ENCODE data around the gene HRK.

HRK gene

DNA sequence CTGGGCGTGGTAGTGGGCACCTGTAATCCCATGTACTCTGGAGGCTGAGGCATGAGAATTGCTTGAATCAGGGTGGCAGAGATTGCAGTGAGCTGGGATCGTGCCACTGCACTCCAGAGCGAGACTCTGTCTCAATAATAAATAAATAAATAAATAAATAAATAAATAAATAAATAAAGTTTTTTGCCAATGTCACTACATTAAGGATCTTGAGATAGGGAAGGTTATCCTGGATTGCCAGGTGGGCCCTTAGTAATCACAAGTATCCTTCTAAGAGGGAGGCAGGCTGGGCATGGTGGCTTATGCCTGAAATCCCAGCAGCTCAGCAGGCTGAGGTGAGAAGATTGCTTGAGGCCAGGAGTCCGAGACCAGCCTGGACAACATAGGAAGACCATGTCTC lies 25.0 kb upstream of the HRK start:
- DNase-seq, result no peak
- Histone ChIP-seq H3K27me3 (replicated peaks) (no peaks in the 10 kb centered on the region), H3K4me3 (ENCODE audit: low read depth, low read length) (no peak overlapping the region), H3K27ac (no peak overlapping the region), H3K36me3 (replicated peaks) (no peaks in the 10 kb centered on the region)
- TF ChIP-seq, protein P1, sequence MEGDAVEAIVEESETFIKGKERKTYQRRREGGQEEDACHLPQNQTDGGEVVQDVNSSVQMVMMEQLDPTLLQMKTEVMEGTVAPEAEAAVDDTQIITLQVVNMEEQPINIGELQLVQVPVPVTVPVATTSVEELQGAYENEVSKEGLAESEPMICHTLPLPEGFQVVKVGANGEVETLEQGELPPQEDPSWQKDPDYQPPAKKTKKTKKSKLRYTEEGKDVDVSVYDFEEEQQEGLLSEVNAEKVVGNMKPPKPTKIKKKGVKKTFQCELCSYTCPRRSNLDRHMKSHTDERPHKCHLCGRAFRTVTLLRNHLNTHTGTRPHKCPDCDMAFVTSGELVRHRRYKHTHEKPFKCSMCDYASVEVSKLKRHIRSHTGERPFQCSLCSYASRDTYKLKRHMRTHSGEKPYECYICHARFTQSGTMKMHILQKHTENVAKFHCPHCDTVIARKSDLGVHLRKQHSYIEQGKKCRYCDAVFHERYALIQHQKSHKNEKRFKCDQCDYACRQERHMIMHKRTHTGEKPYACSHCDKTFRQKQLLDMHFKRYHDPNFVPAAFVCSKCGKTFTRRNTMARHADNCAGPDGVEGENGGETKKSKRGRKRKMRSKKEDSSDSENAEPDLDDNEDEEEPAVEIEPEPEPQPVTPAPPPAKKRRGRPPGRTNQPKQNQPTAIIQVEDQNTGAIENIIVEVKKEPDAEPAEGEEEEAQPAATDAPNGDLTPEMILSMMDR (IDR thresholded peaks at IDR 0.05; ENCODE audit: low read depth, low read length, missing control alignments), result no peak
- in situ Hi-C loops (cut with HindIII; ENCODE audit: low pct_ligation_motif_present, low sequenced_read_pairs), result no loop called here

DNA sequence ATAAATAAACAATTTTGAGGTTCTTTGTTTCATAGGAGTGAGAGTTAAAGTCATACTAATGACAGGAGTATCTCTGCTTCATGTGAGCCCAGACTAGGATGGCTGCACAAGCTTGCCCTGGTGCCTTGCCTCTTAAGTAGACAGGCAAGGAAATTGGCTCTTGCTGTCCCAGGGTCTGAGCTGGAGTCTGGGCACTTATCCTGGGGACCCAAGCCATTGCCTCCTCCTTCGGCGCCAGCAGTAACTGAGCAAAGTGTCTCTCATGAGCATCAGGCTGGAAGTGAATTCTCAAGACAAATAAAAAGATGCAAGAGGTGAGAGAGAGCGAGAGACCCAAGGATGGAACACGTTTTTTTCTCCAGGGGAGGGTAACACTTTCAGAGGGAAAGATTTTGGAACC lies 22.6 kb upstream of the HRK start:
- no peak for DNase-seq
- H3K4me3 ChIP-seq (ENCODE audit: low read depth, low read length), result no peak overlapping the region
- no peaks in the 10 kb centered on the region for H3K27me3 ChIP-seq (replicated peaks)
- TF ChIP-seq, protein P1 (IDR thresholded peaks at IDR 0.05; ENCODE audit: low read depth, low read length, missing control alignments), result no peak
- no peak overlapping the region for H3K27ac ChIP-seq
- no peaks in the 10 kb centered on the region for H3K36me3 ChIP-seq (replicated peaks)
- in situ Hi-C loops (cut with HindIII; ENCODE audit: low pct_ligation_motif_present, low sequenced_read_pairs), result no loop called here

DNA sequence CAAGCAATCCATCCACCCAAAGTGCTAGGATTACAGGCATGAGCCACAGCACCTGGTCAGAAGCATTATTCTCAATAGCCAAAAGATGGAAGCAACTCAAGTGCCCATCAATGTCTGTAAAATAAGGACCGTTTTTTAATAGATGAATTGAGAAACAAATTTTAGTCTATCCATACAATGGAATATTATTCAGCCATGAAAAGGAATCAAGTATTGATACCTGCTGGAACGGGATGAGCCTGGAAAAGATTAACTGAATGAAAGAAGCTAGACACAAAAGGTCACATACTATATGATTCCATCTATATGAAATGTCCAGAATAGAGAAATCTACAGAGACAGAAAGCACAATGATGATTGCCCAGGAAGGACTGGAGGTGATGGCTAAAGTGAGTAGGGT lies 20.4 kb upstream of the HRK start:
- Histone ChIP-seq H3K36me3 (replicated peaks) (no peaks in the 10 kb centered on the region), H3K27me3 (replicated peaks) (no peaks in the 10 kb centered on the region), H3K27ac (no peak overlapping the region), H3K4me3 (ENCODE audit: low read depth, low read length) (no peak overlapping the region)
- in situ Hi-C loops (cut with HindIII; ENCODE audit: low pct_ligation_motif_present, low sequenced_read_pairs), result no loop called here
- TF ChIP-seq, protein P1 (IDR thresholded peaks at IDR 0.05; ENCODE audit: low read depth, low read length, missing control alignments), result no peak
- DNase-seq, result no peak

DNA sequence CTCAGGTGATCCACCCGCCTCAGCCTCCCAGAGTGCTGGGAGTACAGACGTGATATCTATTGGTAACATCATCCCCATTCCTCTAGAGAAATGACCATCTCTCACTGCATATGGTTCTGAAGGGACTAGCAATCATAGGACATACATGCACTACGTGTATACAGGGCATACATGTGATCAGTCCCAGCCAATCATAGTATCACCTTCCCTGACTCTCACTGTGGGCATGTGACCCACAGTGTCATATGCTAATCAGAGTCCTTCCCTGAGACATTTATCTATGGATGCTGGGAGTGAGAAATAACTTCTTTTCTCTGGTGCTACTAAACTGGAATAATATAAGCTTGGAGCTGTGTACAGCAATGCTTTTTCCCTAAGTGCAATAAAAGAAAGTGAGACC lies 17.4 kb upstream of the HRK start:
- in situ Hi-C loops (cut with HindIII; ENCODE audit: low pct_ligation_motif_present, low sequenced_read_pairs), result no loop called here

DNA sequence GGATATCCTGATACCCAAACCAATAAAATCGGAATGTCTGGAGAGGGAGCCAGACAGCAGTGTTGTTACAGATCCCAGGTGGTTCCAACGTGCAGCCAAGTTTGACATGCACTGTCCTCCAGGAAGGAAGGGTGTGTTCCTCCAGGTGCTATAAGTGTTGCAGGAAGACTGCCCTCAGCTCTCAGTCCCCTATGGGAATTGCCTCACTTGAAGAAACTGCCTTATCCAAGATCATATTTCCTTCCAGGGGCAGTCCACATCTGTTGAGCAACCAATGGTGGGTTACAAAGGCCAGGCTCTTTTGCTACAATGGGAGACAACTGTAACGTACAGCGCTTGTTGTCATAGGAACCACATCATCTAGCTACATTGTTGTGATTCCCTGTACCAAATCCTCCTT lies 16.2 kb upstream of the HRK start:
- Histone ChIP-seq H3K4me3 (ENCODE audit: low read depth, low read length) (no peak overlapping the region), H3K27me3 (replicated peaks) (no peaks in the 10 kb centered on the region), H3K36me3 (replicated peaks) (no peaks in the 10 kb centered on the region), H3K27ac (no peak overlapping the region)
- TF ChIP-seq, protein P1 (IDR thresholded peaks at IDR 0.05; ENCODE audit: low read depth, low read length, missing control alignments), result no peak
- DNase-seq, result no peak
- in situ Hi-C loops (cut with HindIII; ENCODE audit: low pct_ligation_motif_present, low sequenced_read_pairs), result no loop called here

More for the DNA sequence above, 17.4 kb upstream of the HRK start:
- H3K27ac ChIP-seq, result no peak overlapping the region
- H3K4me3 ChIP-seq (ENCODE audit: low read depth, low read length), result no peak overlapping the region
- no peaks in the 10 kb centered on the region for H3K27me3 ChIP-seq (replicated peaks)
- no peaks in the 10 kb centered on the region for H3K36me3 ChIP-seq (replicated peaks)
- TF ChIP-seq, protein P1 (IDR thresholded peaks at IDR 0.05; ENCODE audit: low read depth, low read length, missing control alignments), result no peak
- DNase-seq, result no peak

DNA sequence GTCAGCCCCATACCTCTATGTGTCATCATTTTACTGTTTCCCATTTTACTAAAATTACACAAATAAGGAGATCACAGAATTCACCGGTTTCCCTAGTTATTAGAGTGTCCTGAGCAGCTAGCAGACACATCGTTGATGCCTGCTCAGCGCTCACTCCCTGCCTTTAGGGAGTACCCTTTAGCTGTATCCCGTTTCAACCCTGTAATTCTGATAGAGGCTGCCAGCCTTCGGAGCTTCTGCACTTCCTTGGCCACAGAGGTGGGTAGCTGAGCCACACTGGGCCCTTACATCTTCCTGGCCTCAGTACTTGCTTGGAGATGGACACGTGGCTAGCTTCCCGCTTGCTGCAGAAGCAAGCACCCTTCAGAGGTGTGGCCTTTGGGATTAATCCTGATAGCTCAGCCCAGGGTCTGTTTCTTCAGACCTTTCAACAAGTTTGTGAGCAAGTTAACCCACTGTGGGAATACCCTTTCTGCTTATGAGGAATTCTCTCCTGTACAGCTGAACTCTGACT lies 15.2 kb upstream of the HRK start:
- TF ChIP-seq, protein P1 (IDR thresholded peaks at IDR 0.05; ENCODE audit: low read depth, low read length, missing control alignments), result no peak
- in situ Hi-C loops (cut with HindIII; ENCODE audit: low pct_ligation_motif_present, low sequenced_read_pairs), result no loop called here
- no peak overlapping the region for H3K27ac ChIP-seq
- H3K4me3 ChIP-seq (ENCODE audit: low read depth, low read length), result no peak overlapping the region
- H3K27me3 ChIP-seq (replicated peaks), result no peaks in the 10 kb centered on the region
- no peak for DNase-seq
- no peaks in the 10 kb centered on the region for H3K36me3 ChIP-seq (replicated peaks)

All from brain microvascular endothelial cell (primary cell).